Measurements from ENCODE around the gene ABCC1. TPM values are rescaled to one million over a fixed set of nuclear protein-coding genes. Genes with fewer than 3 reads are reported as not detected.
A peak's percentile ranks its signal among the peaks of the same experiment; 100 is the strongest.

The ABCC1 gene
- total and polyA plus RNA-seq, 12 donors, result 6.1 to 32.8 (median 21.6) TPM

GRCh38 chr16:16126896-16127295 lies 177.5 kb downstream of the ABCC1 start:
- intact Hi-C loops (cut with DNase I), result loop anchor here in 9 of 10 donors (1.0 to 5.0 kb wide), 6 partner anchors 250 to 360 kb away; no protein-coding TSS in a partner anchor
- 77 to 81% methylated on average over 10 of the region's 10 CpGs for WGBS, 2 donors
- Histone ChIP-seq H3K9me3 (peaks cover 0 to 13% (median 6%) of the 10 kb centered on the region in 11 donors), H3K27me3 (no peaks in the 10 kb centered on the region), H3K27ac (no peak overlapping the region), H3K4me3 (no peak overlapping the region), H3K4me1 (no peaks in the 10 kb centered on the region), H3K36me3 (peaks cover 0 to 96% (median 23%) of the 10 kb centered on the region in 9 donors)
- DNase-seq (no peak), ATAC-seq (no peak)
- no peak for TF ChIP-seq CTCF (IDR thresholded peaks at IDR 0.05)

GRCh38 chr16:16127469-16128116 lies 178.2 kb downstream of the ABCC1 start:
- ATAC-seq (peak; percentile 79 to 95 (median 84)), DNase-seq (peak; percentile 47 to 65)
- Histone ChIP-seq H3K4me3 (no peak overlapping the region), H3K27ac (no peak overlapping the region), H3K27me3 (no peaks in the 10 kb centered on the region), H3K9me3 (peaks cover 0 to 13% (median 6%) of the 10 kb centered on the region in 11 donors), H3K4me1 (no peaks in the 10 kb centered on the region), H3K36me3 (peaks cover 0 to 96% (median 22%) of the 10 kb centered on the region in 9 donors)
- TF ChIP-seq CTCF (IDR thresholded peaks at IDR 0.05), result peak; percentile 82 to 93 (median 88)
- intact Hi-C loops (cut with DNase I), result loop anchor here in 9 of 10 donors (1.0 to 5.0 kb wide), 6 partner anchors 250 to 361 kb away; no protein-coding TSS in a partner anchor
- 35 to 36% methylated on average over 11 of the region's 11 CpGs for WGBS, 2 donors

GRCh38 chr16:16131204-16131603 lies 181.8 kb downstream of the ABCC1 start:
- ATAC-seq (no peak), DNase-seq (no peak)
- H3K4me1 ChIP-seq, result no peaks in the 10 kb centered on the region
- TF ChIP-seq CTCF (IDR thresholded peaks at IDR 0.05), result no peak
- WGBS, 2 donors, result 94 to 95% methylated on average over 3 of the region's 3 CpGs
- intact Hi-C loops (cut with DNase I), result loop anchor here in 2 of 10 donors (5.0 to 10.0 kb wide), 2 partner anchors 254 to 256 kb away; no protein-coding TSS in a partner anchor
- H3K27ac ChIP-seq, result no peak overlapping the region
- H3K9me3 ChIP-seq, result no peaks in the 10 kb centered on the region
- no peaks in the 10 kb centered on the region for H3K27me3 ChIP-seq
- no peak overlapping the region for H3K4me3 ChIP-seq
- H3K36me3 ChIP-seq, result peaks cover 0 to 98% (median 39%) of the 10 kb centered on the region in 9 donors

- no peaks in the 10 kb centered on the region for H3K27me3 ChIP-seq
- no peak overlapping the region for H3K27ac ChIP-seq
- no peak for TF ChIP-seq CTCF (IDR thresholded peaks at IDR 0.05)
- ATAC-seq, result no peak
- H3K9me3 ChIP-seq, result no peaks in the 10 kb centered on the region
- H3K4me3 ChIP-seq, result no peak overlapping the region
- intact Hi-C loops (cut with DNase I), result loop anchor here in 2 of 10 donors (5.0 to 10.0 kb wide), 2 partner anchors 254 to 257 kb away; no protein-coding TSS in a partner anchor
- no peak for DNase-seq
- 97% methylated on average over 15 of the region's 15 CpGs for WGBS, 2 donors
- H3K4me1 ChIP-seq, result no peaks in the 10 kb centered on the region
- H3K36me3 ChIP-seq, result peaks cover 0 to 98% (median 41%) of the 10 kb centered on the region in 9 donors
Measured at GRCh38 chr16:16131659-16132058, 182.2 kb downstream of the ABCC1 start.
